Hepatocyte (in vitro differentiated cells): ENCODE measurements around the gene CMSS1.

Experiments used
- CTCF ChIP-seq: fragments of 200-600 bp; sonication (generic); IDR thresholded peaks from 2 replicates; pipeline ENCODE4 v1.5.1; 2016; ENCODE audit warnings: antibody characterized with exemption, mild to moderate bottlenecking; ENCODE audit not compliant: poor library complexity
- EZH2 ChIP-seq: fragments of 200-600 bp; sonication (generic); IDR thresholded peaks from 2 replicates; pipeline ENCODE4 v1.6.1; 2016; ENCODE audit warnings: antibody characterized with exemption, mild to moderate bottlenecking, borderline replicate concordance
- EZH2phosphoT487 ChIP-seq: fragments of 200-600 bp; sonication (generic); IDR thresholded peaks from one replicate; pipeline ENCODE4 v1.6.1; 2018; ENCODE audit warnings: antibody characterized with exemption, mild to moderate bottlenecking, low read depth, moderate library complexity; ENCODE audit not compliant: unreplicated experiment, severe bottlenecking

- no peak for TF ChIP-seq CTCF
- TF ChIP-seq EZH2: no peak
- no peak for TF ChIP-seq EZH2phosphoT487
Observed at GRCh38 chr3:99901200-99901926, 83.7 kb downstream of the CMSS1 start.
